DOHH2 (cell line): ENCODE measurements around the gene CDC40.

Experiments
- H3F3A ChIP-seq: fragments of 200-600 bp; sonication (generic), shearing (Covaris generic); 2 replicates; pipeline ENCODE4 v1.6.0; 2016; ENCODE audit warnings: antibody characterized with exemption, mild to moderate bottlenecking; ENCODE audit not compliant: control insufficient read depth, insufficient read depth
- H3K27ac ChIP-seq: fragments of 200-600 bp; sonication (generic); 2 replicates; pipeline ENCODE4 v1.5.1; 2014; ENCODE audit warnings: low read depth, mild to moderate bottlenecking, low read length, moderate library complexity
- H3K27me3 ChIP-seq: fragments of 200-600 bp; sonication (generic); 2 replicates; pipeline ENCODE4 v1.6.1; 2014; ENCODE audit warnings: mild to moderate bottlenecking, low read length, mixed read lengths; ENCODE audit not compliant: control insufficient read depth
- H3K36me3 ChIP-seq: fragments of 200-600 bp; sonication (generic); 2 replicates; pipeline ENCODE4 v1.6.1; 2014; ENCODE audit warnings: mild to moderate bottlenecking, low read length, moderate library complexity, mixed read lengths; ENCODE audit not compliant: control insufficient read depth
- H3K4me1 ChIP-seq: fragments of 200-600 bp; sonication (generic); 2 replicates; pipeline ENCODE4 v1.6.1; 2014; ENCODE audit warnings: mild to moderate bottlenecking, low read length, mixed read lengths; ENCODE audit not compliant: control insufficient read depth
- H3K4me2 ChIP-seq: fragments of 200-600 bp; sonication (generic); 2 replicates; pipeline ENCODE4 v1.6.0; 2014; ENCODE audit warnings: mild to moderate bottlenecking, low read length, moderate library complexity
- H3K4me3 ChIP-seq: fragments of 200-600 bp; sonication (generic); 2 replicates; pipeline ENCODE4 v1.5.1; 2014; ENCODE audit warnings: mild to moderate bottlenecking, low read length, mixed read lengths
- H3K79me2 ChIP-seq: fragments of 200-600 bp; sonication (generic); 2 replicates; pipeline ENCODE4 v1.6.1; 2014; ENCODE audit warnings: mild to moderate bottlenecking, low read length, mixed read lengths; ENCODE audit not compliant: control insufficient read depth
- H3K9me2 ChIP-seq: fragments of 200-600 bp; sonication (generic); replicated peaks from 2 replicates; pipeline ENCODE4 v1.6.1; 2014; ENCODE audit warnings: mild to moderate bottlenecking, low read length, mixed read lengths; ENCODE audit not compliant: control insufficient read depth
- H3K9me3 ChIP-seq: fragments of 200-600 bp; sonication (generic); 2 replicates; pipeline ENCODE4 v1.6.1; 2014; ENCODE audit warnings: antibody characterized with exemption, low read length, mixed read lengths; ENCODE audit not compliant: control insufficient read depth, insufficient read depth
- H4K20me1 ChIP-seq: fragments of 200-600 bp; sonication (generic); 2 replicates; pipeline ENCODE4 v1.6.0; 2014; ENCODE audit warnings: low read depth, mild to moderate bottlenecking, antibody characterized with exemption, low read length, moderate library complexity; ENCODE audit not compliant: control insufficient read depth, insufficient read depth
- CTCF ChIP-seq: fragments of 200-600 bp; sonication (generic); IDR thresholded peaks from one replicate; pipeline ENCODE4 v1.5.1; 2014; ENCODE audit warnings: antibody characterized with exemption, mild to moderate bottlenecking, low read depth, low read length; ENCODE audit not compliant: poor library complexity, severe bottlenecking
- EZH2phosphoT487 ChIP-seq: fragments of 200-600 bp; sonication (generic); IDR thresholded peaks from 2 replicates; pipeline ENCODE4 v1.6.1; 2017; ENCODE audit warnings: borderline replicate concordance, mild to moderate bottlenecking, antibody characterized with exemption, low read length, moderate library complexity, mixed read lengths

The CDC40 gene

DNA sequence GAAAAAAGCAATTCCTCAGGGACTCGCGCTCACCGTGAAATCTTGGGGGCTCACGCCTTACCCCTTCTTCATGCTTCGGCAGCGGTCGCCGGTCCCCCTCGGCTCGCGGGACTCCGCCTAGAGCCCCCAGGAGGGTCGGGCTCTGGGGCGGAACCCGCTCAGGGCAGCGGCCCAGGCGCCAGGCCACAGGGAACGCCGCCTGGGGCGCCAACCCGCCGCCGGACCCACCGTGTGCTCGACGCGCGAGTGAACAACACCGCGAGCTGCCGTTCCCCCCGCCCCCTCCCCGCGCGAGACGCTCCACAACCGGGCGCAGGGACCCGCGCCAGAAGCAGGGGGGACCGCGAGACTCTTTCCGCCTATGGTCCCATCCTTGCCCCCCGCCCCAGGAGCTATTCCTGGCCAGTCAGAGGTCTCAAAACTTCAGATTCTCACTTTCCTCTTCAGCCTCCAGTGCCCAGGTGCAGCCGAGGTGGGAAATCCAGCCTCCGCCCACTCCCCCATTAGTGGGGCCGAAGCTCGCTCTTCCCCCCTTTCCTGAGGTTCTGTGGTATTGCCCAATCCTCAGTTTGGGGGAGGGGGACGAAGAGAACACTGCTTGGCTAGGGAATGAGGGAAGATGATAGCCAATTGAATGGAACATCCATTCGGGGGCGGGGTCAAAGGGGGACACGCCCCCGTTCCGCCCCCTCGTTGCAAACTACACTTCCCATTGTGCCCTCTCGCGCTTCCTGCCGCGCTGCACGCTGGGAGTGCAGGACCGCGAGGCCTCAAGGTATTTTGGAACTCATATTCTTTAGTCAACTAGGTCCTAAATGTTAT lies 610 bp upstream of the CDC40 start, which contains the start of gene WASF1:
WASF1 (minus strand) TSS at position 265 of the 822 bp plus-strand sequence. CDS start 52,069 bp downstream, outside the sequence.
- Histone ChIP-seq H3K4me2 (peak within 1 kb of the TSS; percentile 94), H4K20me1 (peaks cover 41% of the 10 kb centered on the region), H3K9me2 (no peaks in the 10 kb centered on the region), H3F3A (no peaks in the 10 kb centered on the region), H3K79me2 (peaks cover 92% of the 10 kb centered on the region), H3K4me3 (peak within 1 kb of the TSS; percentile 94), H3K36me3 (peaks cover 54% of the 10 kb centered on the region), H3K27ac (peak within 1 kb of the TSS; percentile 81), H3K9me3 (no peaks in the 10 kb centered on the region), H3K27me3 (no peaks in the 10 kb centered on the region), H3K4me1 (peaks cover 48% of the 10 kb centered on the region)
- TF ChIP-seq CTCF (no peak), EZH2phosphoT487 (no peak)

DNA sequence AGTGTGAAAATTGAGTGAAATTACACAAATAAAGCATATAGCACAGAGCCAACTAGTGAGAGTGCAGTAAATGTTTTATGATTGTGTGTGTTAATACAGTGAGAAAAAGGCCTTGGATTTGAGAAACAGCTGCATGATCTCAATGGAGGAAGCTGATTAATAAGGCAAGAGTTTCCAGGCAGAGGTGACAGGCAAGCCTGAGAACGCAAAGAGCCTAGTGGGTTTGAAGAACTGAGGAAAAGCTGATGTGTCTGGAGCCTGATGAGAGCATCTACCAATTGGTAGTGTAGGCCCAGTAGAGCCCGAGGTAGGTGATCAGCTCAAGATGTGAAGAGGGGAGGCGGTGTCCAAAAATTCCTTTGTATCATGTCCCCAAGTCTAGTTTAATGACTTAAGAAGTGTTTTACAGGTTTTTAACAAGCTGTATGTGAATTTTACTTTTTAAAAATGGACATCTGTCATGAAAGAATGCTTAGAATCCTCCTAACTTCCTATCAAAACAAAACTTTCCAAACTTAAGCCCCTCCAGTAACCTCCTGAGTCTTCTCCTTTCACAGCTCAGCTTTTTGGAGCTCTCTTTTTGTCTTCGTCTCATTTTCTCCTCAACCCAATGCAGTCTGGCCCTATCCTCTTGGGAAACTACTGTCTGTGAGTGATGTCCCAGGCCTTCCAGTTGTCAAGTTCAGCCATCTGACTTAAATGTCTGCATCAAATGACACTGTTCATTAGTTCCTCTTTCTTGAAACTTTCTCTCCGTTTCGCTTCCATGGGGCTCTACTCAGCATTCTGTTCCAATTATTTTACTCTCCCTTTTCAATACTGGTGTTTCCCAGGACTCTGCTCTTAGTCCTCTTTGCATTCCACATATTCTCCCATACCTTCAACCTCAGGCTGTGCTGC lies 1.2 kb downstream of the CDC40 start:
- Histone ChIP-seq H3K27ac (peak overlapping the region; percentile 81), H3K36me3 (peaks cover 58% of the 10 kb centered on the region), H3K79me2 (peaks cover 92% of the 10 kb centered on the region)

GRCh38 chr6:110183292-110183885 lies 3.2 kb downstream of the CDC40 start:
- Histone ChIP-seq H3K9me2 (no peaks in the 10 kb centered on the region), H3K4me3 (peak overlapping the region; percentile 94), H3K4me1 (peaks cover 43% of the 10 kb centered on the region), H3K27me3 (no peaks in the 10 kb centered on the region), H3F3A (no peaks in the 10 kb centered on the region), H3K9me3 (no peaks in the 10 kb centered on the region), H3K4me2 (peak overlapping the region; percentile 94), H4K20me1 (peaks cover 37% of the 10 kb centered on the region), H3K79me2 (peaks cover 92% of the 10 kb centered on the region), H3K36me3 (peaks cover 60% of the 10 kb centered on the region), H3K27ac (no peak overlapping the region)
- TF ChIP-seq CTCF (no peak), EZH2phosphoT487 (no peak)

More for the DNA sequence above, 1.2 kb downstream of the CDC40 start:
- no peaks in the 10 kb centered on the region for H3K9me2 ChIP-seq
- peaks cover 41% of the 10 kb centered on the region for H4K20me1 ChIP-seq
- H3K4me3 ChIP-seq = peak overlapping the region; percentile 94
- peak overlapping the region; percentile 94 for H3K4me2 ChIP-seq
- H3K27me3 ChIP-seq = no peaks in the 10 kb centered on the region
- H3K4me1 ChIP-seq = peaks cover 51% of the 10 kb centered on the region
- no peaks in the 10 kb centered on the region for H3K9me3 ChIP-seq
- no peak for TF ChIP-seq CTCF
- TF ChIP-seq EZH2phosphoT487 = no peak
- H3F3A ChIP-seq = no peaks in the 10 kb centered on the region
